M059J (cell line): ENCODE measurements around the gene PRR11. TPM values are rescaled to one million over a fixed set of nuclear protein-coding genes. Genes with fewer than 3 reads are reported as not detected.
"Not testable (repeated sequence)": the region's sequence is repeated elsewhere in the genome, so short reads cannot be mapped to it uniquely, and the experiment has no call there.

ENCODE experiments used
- DNase-seq: peaks from one replicate; pipeline ENCODE4 v3.0.0-alpha.2; 2012; ENCODE audit warnings: low read depth
- total RNA-seq: library from RNA; depleted of rRNA; stranded (reverse); fragments of >200 nt; shearing (Covaris generic); gene quantifications from 2 replicates; pipeline ENCODE4 v1.2.3, GENCODE V29; 2014

The PRR11 gene
- total RNA-seq, 1 experiment from 2014 or later, result 28.1 TPM

DNA sequence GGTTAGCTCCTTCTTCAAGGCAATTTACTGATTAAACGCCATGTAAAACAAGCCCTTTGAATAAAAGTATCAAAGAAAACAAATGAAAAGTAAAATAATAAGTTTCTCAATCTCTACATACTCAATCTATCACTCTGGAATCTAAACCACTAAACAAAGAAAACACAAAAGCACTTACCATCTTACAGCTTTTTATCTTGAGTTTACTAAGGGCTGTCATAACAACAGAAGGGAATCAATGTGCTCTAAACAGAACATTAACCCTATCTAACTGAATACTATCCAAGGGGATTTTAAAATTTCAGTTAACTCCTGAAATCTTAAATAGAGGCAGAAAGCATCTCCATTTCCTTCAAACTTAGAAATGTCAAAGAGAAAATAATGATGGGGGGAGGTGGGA is 4.0 kb upstream of the PRR11 start:
- DNase-seq, result no peak

DNA sequence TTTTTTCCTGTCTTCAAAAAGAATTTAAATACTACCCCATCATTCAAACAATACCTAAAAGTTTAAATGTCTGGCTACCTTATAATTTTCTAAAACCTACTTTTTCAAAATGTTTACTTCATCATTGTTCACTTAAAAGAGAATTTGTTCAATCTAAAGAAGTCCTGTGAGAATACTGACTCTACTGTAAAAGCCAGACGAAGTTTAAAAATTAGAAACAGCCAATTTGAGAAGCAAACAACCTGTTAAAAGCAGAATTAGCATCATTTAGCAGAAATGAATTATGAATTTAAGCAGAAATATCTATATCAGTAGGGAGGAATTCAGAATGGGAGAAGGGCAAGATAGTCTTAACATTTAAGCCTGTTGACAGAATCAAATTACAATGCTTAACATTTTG is 2.6 kb upstream of the PRR11 start:
- no peak for DNase-seq

GRCh38 chr17:59154292-59154720 is 1.2 kb upstream of the PRR11 start:
- DNase-seq, result peak; percentile 70

GRCh38 chr17:59154721-59155438 is 666 bp upstream of the PRR11 start, which contains the start of gene SKA2:
SKA2 (minus strand) TSS chr17:59155186; CDS start chr17:59155163, 23 bp downstream.
- no peak for DNase-seq

GRCh38 chr17:59160157-59161025 is 4.8 kb downstream of the PRR11 start:
- no peak for DNase-seq

- DNase-seq, result no peak
Observed at GRCh38 chr17:59161477-59161876, 5.9 kb downstream of the PRR11 start.

DNA sequence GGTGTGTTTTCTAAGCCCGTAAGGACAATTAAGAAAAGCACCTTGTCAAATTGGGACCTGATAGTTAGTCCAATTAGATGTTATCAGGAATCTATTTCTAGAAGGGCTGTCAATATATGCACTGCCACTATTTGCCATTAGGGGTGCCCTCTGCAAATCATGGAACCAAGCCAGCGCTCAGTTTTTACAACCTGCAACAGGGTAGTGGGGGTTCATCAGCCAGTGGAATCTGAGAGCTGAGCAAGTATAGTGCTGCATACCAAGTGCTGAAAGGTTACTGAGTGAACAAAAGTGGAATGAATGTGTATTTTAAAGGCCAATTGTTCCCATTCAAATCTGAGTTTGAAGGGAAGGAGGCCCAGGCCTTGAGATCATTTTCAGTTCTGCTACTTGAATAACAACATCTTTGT is 10.4 kb downstream of the PRR11 start:
- peak; percentile 58 for DNase-seq

DNA sequence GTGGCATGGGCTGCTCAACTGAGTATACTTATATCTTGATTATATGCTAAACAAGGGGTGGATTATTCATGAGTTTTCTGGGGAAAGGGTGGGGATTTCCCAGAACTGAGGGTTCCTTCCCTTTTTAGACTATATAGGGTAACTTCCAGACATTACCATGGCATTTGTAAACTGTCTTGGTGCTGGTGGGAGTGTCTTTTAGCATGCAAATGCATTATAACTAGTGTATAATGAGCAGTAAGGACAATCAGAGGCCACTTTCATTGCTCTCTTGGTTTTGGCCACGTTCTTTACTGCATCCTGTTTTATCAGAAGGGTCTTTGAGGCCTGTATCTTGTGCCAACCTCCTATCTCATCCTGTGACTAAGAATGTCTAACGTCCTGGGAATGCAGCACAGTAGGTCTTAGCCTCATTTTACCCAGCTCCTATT is 12.0 kb downstream of the PRR11 start:
- peak; percentile 66 for DNase-seq

GRCh38 chr17:59172436-59173004 is 17.0 kb downstream of the PRR11 start:
- DNase-seq, result no peak

- DNase-seq, result no peak
Observed at GRCh38 chr17:59174671-59175070, 19.1 kb downstream of the PRR11 start.

GRCh38 chr17:59175076-59175475 is 19.5 kb downstream of the PRR11 start:
- DNase-seq, result no peak

DNA sequence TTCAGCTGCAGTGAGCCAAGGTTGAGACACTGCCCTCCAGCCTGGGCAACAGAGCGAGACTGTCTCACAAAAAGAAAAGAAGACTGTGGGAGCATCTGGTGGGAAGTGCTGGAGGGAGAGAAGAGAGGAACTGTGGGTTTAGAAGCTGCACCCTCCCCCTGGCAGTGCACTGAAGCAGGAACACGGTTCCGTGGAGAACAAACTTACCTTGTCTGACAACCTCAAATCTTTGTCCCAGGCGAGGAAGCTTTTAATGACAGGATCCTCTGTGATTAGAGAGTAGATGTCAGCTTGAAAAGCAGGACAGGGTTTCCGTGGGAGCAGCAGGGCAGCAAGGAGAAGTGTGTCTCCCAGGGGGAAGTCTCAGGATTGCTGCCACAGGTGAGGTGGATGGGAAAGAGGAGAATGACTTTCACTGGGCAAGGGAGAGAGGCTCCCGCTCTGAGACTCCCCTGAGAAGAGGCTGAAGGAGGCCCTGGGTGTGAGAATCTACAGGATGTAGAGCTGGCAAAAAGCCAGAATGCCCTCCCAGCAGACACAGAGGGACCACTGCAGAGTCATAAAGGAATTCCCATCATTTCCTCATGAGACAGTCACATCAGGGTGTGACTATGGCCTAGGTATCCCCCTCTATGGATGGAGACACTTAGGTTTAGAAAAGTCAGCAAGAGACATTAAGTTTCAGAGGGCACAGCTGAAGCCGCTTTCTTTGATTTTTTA is 22.9 kb downstream of the PRR11 start:
- no peak for DNase-seq

- not testable (repeated sequence) for DNase-seq
Observed at GRCh38 chr17:59179601-59180000, 24.1 kb downstream of the PRR11 start.

GRCh38 chr17:59180626-59181025 is 25.1 kb downstream of the PRR11 start:
- no peak for DNase-seq

GRCh38 chr17:59181481-59181880 is 25.9 kb downstream of the PRR11 start:
- DNase-seq, result no peak

DNA sequence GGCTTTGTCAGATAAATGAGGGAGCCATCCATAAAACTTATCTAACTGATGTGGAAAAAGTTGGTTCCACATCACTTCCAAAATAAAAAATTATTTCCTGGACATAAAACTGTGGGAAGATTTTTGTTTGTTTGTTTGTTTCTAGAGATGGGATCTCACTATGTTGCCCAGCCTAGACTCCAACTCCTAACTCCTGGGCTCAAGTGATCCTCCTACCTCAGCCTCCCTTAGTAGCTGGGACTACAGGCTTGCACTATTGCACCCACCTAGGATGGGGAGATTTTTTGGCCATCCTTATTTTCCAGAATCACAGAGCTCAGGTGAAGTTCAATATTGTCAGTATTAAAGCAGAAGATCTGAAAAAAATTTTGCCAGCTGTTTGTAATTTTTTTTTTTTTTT is 30.5 kb downstream of the PRR11 start:
- no peak for DNase-seq

DNA sequence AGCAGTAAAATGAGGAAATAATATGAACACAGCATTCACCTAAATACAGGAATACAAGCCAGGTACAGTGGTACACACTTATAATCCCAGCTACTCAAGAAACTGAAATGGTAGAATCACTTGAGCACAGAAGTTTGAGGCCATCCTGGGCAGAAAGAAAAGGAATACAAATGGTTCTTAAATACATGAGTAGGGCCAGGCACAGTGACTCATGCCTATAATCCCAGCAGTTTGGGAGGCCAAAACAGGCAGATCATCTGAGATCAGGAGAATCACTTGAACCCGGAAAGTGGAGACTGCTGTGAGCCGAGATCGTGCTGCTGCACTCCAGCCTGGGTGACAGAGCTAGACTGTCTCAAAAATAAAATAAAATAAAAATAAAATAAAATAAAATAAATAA is 31.3 kb downstream of the PRR11 start:
- DNase-seq, result no peak

DNA sequence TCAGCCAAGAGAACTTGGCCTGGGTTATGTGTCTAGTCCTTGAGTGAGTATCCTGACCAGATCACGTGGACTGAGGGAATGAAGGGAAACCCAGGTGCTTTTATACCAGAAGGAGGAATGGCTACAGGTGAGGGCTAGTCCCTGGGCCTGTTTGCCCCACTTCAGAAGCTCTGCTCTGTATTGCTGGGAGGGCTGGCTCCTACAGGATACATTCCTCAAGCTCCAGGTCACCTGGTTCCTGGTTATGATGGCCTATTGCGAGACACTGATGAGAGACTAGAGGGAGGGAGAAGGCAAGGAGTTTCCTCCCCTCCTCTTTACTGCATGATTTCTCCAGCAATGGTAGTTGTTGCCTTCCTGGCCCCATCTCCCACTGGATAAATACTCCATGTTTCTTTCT is 35.3 kb downstream of the PRR11 start:
- DNase-seq, result no peak

GRCh38 chr17:59193336-59193862 is 37.9 kb downstream of the PRR11 start:
- no peak for DNase-seq

DNA sequence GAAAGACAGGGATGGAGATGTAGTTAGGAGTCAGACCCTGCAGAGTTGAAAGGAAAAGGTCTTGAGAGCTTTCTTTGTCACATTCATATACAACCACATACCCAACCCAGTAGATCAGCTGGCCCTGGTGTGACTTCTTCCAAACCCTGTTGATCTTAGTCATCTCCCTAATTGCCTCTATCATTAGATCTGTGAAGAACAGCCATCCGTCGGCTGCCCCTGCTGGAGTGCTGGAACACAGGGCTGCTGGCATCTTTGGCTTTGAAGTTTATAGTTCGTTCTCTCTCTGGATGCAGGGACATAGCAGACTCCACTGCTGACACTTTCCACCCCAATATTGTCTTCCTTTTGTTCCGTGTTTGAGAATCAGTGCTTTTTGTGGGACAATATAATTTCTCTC is 43.9 kb downstream of the PRR11 start:
- no peak for DNase-seq

DNA sequence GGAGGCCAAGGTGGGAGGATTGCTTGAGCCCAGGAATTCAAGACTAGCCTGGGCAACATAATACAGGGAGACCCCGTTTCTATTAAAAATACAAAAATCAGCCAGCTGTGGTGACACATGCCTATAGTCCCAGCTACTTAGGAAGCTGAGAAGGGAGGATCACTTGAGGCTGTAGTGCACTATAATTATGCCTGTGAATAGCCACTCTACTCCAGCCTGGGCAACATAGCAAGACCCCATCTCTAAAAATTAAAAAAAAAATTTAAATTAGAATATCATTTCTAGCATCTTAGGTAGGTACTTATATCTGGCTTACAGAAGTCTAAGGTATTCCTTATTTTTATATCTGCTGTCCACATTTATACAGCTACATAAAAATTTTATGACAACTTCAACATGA is 46.8 kb downstream of the PRR11 start:
- DNase-seq, result no peak

DNA sequence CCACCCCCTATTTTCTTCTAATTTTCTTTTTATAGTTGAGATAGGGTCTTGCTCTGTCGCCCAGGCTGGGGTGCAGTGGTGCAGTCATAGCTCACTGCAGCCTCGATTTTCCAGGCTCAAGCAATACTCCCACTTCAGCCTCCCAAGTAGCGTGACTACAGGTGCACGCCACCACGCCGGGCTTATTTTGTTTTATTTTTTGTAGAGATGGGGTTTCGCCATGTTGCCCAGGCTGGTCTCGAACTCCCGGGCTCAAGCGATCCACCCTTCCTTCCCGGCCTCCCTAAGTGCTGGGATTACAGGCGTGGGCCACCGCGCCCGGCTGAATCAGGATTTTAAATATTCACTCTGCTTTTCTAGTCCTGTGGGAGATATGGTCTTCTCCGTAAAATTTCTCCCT is 63.8 kb downstream of the PRR11 start:
- no peak for DNase-seq
